SH-SY5Y (cell line): ENCODE results near the gene SCEL.

Experiments used
- GATA2 ChIP-seq: IDR thresholded peaks from 2 replicates; pipeline ENCODE4 v1.6.1; 2011; ENCODE audit warnings: mild to moderate bottlenecking, low read depth, low read length
- GATA3 ChIP-seq: IDR thresholded peaks from 2 replicates; pipeline ENCODE4 v1.6.1; 2011; ENCODE audit warnings: low read depth, mild to moderate bottlenecking, low read length, moderate library complexity

DNA sequence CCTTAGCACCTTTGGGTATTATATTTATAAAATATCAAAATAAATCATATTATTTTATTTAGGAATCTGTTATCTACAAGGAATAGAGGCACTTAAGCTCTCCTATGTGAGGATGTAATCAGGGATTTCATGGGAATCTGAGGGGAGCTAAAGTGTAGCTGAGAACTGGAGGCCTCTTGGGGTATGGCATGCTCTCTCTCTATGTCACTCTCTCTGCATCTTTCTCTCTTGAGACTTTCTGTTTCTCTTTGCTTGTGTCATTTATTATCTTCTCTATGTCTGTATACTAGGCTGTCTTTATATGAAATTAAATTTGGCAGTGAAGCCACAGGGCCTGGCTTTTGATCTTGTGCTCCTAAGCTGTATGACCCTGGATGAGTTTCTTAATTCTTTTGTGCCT lies 37.7 kb upstream of the SCEL start:
- TF ChIP-seq GATA3 = no peak
- no peak for TF ChIP-seq GATA2
